BJ (cell line): Measurements from ENCODE around the gene B3GNT9. TPM values are rescaled to one million over a fixed set of nuclear protein-coding genes. Genes with fewer than 3 reads are reported as not detected.
"Not testable (repeated sequence)": the region's sequence is repeated elsewhere in the genome, so short reads cannot be mapped to it uniquely, and the experiment has no call there.

Source experiments
- CTCF ChIA-PET: fragments of 350-600 bp; formaldehyde crosslinking; extraction: SDS; loops from one replicate; lab custom pipeline; 2021; ENCODE audit warnings: antibody characterized with exemption, inconsistent platforms; lab: Yijun Ruan, JAX
- POLR2A ChIA-PET: fragments of 300-600 bp; sonication (Branson Sonifier 250); formaldehyde crosslinking; extraction: SDS; loops from one replicate; lab custom pipeline; 2021; ENCODE audit warnings: antibody characterized with exemption; lab: Charles Lee
- DNase-seq: peaks from one replicate; pipeline ENCODE4 v3.0.0-alpha.2; 2011; ENCODE audit warnings: low read depth
- H3K27me3 ChIP-seq: 2 replicates; pipeline ENCODE4 v1.6.0; 2011; ENCODE audit warnings: low read length; ENCODE audit not compliant: control insufficient read depth, insufficient read depth
- H3K36me3 ChIP-seq: 2 replicates; pipeline ENCODE4 v1.5.1; 2011; ENCODE audit warnings: low read length; ENCODE audit not compliant: control insufficient read depth, insufficient read depth
- H3K4me3 ChIP-seq: 2 replicates; pipeline ENCODE4 v1.5.1; 2011; ENCODE audit warnings: low read depth, mild to moderate bottlenecking, control low read depth, low read length
- CTCF ChIP-seq: IDR thresholded peaks from 2 replicates; pipeline ENCODE4 v1.5.1; 2011; ENCODE audit warnings: low read depth, mild to moderate bottlenecking, control low read depth, inconsistent platforms, low read length, moderate library complexity; ENCODE audit not compliant: insufficient read depth
- polyA plus RNA-seq: library from polyadenylated mRNA; depleted of rRNA; stranded (reverse); fragments of >200 nt; gene quantifications from 2 replicates; pipeline ENCODE4 v1.2.3, GENCODE V29; 2011

The B3GNT9 gene
- polyA plus RNA-seq, 1 experiment: 34.9 TPM

DNA sequence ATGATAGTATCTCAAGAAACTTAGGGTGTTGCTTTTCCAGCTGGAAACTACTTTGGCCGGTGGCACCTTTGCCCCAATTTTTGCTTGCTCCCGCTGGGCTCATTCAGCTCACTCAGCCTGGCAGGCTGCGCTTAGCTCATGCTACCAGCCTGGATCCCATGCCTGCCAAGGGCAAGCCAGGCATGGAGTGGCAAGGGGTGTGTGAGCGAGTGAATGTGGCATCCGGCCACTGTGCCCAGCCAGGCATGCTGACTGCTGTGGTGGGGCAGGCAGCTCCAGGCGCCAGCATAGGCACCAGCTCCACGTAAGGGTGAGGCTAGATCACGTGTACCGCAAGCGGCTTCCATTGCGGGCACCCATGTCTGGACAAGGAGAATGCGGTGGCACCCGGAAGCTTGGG, 9.4 kb downstream of the B3GNT9 start:
- Histone ChIP-seq H3K36me3 (peaks cover 32% of the 10 kb centered on the region), H3K27me3 (no peaks in the 10 kb centered on the region), H3K4me3 (no peak overlapping the region)
- no peak for DNase-seq
- POLR2A ChIA-PET: no interaction called here
- CTCF ChIA-PET: interaction anchor here (0.6 to 3.3 kb wide), 5 partner anchors 8 to 165 kb away, joined by 3 to 21 read pairs (median 3); partner anchors contain the start of genes FBXL8 and TRADD
- no peak for TF ChIP-seq CTCF

DNA sequence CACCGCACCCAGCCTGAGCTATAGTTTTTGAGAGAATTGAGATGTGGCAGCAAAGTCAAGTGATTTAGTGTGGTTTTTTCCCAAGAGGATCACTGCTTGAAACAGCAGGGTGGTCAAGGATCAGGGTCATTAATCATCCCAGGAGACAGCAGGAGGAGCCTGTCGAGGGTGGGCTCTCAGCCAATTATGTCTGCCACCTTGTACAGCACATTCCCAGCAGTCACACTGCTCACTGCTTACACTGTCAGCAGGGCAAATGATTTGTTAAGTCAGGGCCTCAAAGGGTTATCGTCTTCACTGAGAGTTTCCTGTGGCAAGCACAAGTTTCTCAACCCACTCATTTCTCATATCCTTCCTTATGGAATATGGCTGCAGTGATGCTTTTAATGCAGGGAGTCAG, 13.2 kb downstream of the B3GNT9 start:
- no peak for DNase-seq
- ChIA-PET CTCF (interaction anchor here (0.7 kb wide), 1 partner anchor 9 kb away, joined by 4 read pairs; no protein-coding TSS in a partner anchor), POLR2A (no interaction called here)
- Histone ChIP-seq H3K27me3 (no peaks in the 10 kb centered on the region), H3K4me3 (no peak overlapping the region), H3K36me3 (peaks cover 36% of the 10 kb centered on the region)
- no peak for TF ChIP-seq CTCF

DNA sequence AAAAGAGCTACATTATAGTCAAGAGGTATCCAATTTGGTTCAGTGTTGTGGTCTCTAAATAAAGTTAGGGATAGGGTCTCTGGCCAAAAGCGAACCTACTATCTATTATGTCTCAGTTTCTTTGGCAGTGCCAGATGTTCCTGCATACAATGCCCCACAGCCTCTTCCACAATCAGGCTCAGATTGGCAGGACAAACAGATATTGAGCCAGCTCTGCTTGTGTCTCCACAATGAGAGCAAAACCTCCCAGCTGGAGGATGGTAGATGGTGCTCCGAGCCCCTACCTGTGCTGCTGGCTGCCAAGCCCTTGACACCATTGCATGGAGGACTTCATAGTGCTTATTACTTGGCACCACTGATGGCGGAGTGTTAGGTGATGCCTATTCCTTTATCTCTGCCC, 21.4 kb downstream of the B3GNT9 start:
- TF ChIP-seq CTCF: no peak
- no peak overlapping the region for H3K4me3 ChIP-seq
- no peak for DNase-seq
- ChIA-PET POLR2A (no interaction called here), CTCF (interaction anchor here (0.9 to 2.7 kb wide), 5 partner anchors 9 to 234 kb away, joined by 4 to 12 read pairs (median 4); partner anchors contain the start of gene B3GNT9)
- no peaks in the 10 kb centered on the region for H3K27me3 ChIP-seq
- H3K36me3 ChIP-seq: peaks cover 6% of the 10 kb centered on the region

- Histone ChIP-seq H3K4me3 (no peak overlapping the region), H3K27me3 (no peaks in the 10 kb centered on the region), H3K36me3 (peaks cover 2% of the 10 kb centered on the region; the same call in 1 of the 2 replicates)
- DNase-seq: no peak
- ChIA-PET CTCF (interaction anchor here (0.7 to 2.7 kb wide), 8 partner anchors 9 to 233 kb away, joined by 3 to 12 read pairs (median 4); partner anchors contain the start of gene B3GNT9), POLR2A (no interaction called here)
- TF ChIP-seq CTCF: no peak
Observed at GRCh38 chr16:67128887-67129286, 21.9 kb downstream of the B3GNT9 start.

DNA sequence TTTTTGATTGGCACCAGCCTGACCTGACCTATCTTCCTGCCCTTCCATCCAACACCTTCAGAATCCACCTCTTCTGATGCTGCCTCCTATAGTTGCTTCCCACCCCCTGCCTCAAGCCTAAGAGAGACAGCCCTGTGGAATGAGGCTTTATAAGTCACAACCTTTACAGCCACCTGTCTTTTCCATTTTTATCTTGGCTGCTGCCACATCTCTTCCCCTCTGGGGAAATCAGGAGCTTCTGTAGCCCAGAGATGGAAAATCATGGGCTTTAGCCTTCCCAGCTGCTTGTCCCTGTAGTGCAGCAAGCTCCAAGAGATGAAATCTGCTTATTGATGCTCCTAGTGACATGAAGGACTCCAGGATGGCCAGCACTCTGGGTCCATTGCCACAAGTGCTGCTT, 22.4 kb downstream of the B3GNT9 start:
- TF ChIP-seq CTCF: no peak
- Histone ChIP-seq H3K36me3 (peaks cover 2% of the 10 kb centered on the region; the same call in 1 of the 2 replicates), H3K4me3 (no peak overlapping the region), H3K27me3 (no peaks in the 10 kb centered on the region)
- CTCF ChIA-PET: interaction anchor here (0.7 to 2.7 kb wide), 6 partner anchors 9 to 150 kb away, joined by 3 to 12 read pairs (median 5); partner anchors contain the start of gene B3GNT9
- no peak for DNase-seq
- POLR2A ChIA-PET: no interaction called here

- H3K4me3 ChIP-seq, H3K36me3 ChIP-seq, POLR2A ChIA-PET: not testable (repeated sequence)
Observed at GRCh38 chr16:67122799-67123198, 28.0 kb downstream of the B3GNT9 start.

More at GRCh38 chr16:67122799-67123198, 28.0 kb downstream of the B3GNT9 start:
- H3K27me3 ChIP-seq, CTCF ChIA-PET, DNase-seq: not testable (repeated sequence)
